GM12891 (cell line): ENCODE results near the gene MPL.

Experiments
- POLR2A ChIP-seq: IDR thresholded peaks from 2 replicates; pipeline ENCODE4 v1.6.1; 2011; ENCODE audit warnings: low read depth, low read length, control low read depth
- POLR2AphosphoS5 ChIP-seq: IDR thresholded peaks from 2 replicates; pipeline ENCODE4 v1.6.1; 2011; ENCODE audit warnings: low read depth, low read length, control low read depth
- POU2F2 ChIP-seq: IDR thresholded peaks from 2 replicates; pipeline ENCODE4 v1.6.1; 2011; ENCODE audit warnings: low read depth, mild to moderate bottlenecking, control low read depth, low read length, moderate library complexity
- TAF1 ChIP-seq: IDR thresholded peaks from 2 replicates; pipeline ENCODE4 v1.6.1; 2011; ENCODE audit warnings: low read depth, low read length, control low read depth

DNA sequence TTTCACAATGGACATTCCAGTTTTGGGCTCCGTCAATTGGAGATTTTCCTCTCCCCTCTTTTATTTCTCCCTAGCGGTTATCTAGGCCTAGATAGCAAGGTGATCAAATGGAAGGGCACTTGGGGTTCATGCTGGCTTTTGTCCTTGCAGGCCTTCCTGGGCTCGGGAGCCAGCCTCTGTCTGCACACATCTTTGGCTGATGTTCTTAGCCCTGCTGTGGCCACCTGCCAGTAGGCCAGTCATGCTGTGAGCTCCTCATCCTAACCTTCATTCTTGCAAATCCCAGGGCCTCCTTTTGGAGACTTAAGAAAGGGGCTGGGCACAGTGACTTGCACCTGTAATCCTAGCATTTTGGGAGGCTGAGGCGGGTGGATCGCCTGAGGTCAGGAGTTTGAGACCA lies 23.4 kb upstream of the MPL start:
- TF ChIP-seq POLR2A (no peak), POU2F2 (no peak), TAF1 (no peak), POLR2AphosphoS5 (no peak)
